Transverse colon (tissue), 4 donors: ENCODE measurements around the gene ATP8B2.
"Not testable (repeated sequence)": the region's sequence is repeated elsewhere in the genome, so short reads cannot be mapped to it uniquely, and the experiment has no call there.

ENCODE experiments used
- POLR2A ChIP-seq: fragments of 450-650 bp; IDR thresholded peaks from one replicate; pipeline ENCODE4 v1.6.1; 2016; ENCODE audit warnings: antibody characterized with exemption, mild to moderate bottlenecking, moderate library complexity
- POLR2AphosphoS5 ChIP-seq, 3 donors: sonication (generic); formaldehyde crosslinking; IDR thresholded peaks; one replicate each; pipeline ENCODE4 v1.6.1; 2016; ENCODE audit warnings: antibody characterized with exemption in 3 of 3
- TF ChIP-seq, protein P1 (sequence below), 5 experiments: fragments of 200-600 bp in 3 of 5; fragments of 450-650 bp in 2 of 5; sonication (generic) in 3 of 5; IDR thresholded peaks; 1 replicate in 2 of 5; 2 replicates in 3 of 5; pipeline ENCODE4 v1.5.1; 2016 to 2017; ENCODE audit warnings: antibody characterized with exemption in 5 of 5, inconsistent platforms in 3 of 5, mild to moderate bottlenecking in 2 of 5, moderate library complexity in 1 of 5

DNA sequence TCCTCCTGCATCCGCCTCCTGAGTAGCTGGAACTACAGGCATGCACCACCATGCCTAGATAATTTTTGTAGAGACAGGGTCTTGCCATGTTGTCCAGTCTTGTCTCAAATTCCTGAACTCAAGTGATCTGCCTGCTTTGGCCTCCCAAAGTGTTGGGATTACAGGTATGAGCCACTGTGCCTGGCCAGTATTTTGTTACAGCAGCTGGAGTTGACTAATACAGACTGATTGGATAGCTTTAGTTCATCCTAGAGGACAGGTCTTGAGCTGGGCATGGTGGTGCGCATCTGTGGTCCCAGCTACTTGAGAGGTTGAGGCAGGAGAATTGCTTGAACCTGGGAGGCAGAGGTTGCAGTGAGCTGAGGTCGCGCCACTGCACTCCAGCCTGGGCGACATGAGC is 35.6 kb downstream of the ATP8B2 start:
- TF ChIP-seq, protein P1, sequence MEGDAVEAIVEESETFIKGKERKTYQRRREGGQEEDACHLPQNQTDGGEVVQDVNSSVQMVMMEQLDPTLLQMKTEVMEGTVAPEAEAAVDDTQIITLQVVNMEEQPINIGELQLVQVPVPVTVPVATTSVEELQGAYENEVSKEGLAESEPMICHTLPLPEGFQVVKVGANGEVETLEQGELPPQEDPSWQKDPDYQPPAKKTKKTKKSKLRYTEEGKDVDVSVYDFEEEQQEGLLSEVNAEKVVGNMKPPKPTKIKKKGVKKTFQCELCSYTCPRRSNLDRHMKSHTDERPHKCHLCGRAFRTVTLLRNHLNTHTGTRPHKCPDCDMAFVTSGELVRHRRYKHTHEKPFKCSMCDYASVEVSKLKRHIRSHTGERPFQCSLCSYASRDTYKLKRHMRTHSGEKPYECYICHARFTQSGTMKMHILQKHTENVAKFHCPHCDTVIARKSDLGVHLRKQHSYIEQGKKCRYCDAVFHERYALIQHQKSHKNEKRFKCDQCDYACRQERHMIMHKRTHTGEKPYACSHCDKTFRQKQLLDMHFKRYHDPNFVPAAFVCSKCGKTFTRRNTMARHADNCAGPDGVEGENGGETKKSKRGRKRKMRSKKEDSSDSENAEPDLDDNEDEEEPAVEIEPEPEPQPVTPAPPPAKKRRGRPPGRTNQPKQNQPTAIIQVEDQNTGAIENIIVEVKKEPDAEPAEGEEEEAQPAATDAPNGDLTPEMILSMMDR (IDR thresholded peaks at IDR 0.05), result not testable (repeated sequence)
- TF ChIP-seq POLR2AphosphoS5 (IDR thresholded peaks at IDR 0.05); POLR2A: not testable (repeated sequence)
